K562 treated with DMSO at 1 percent for 4 hours (cell line): ENCODE data around the gene NFILZ. TPM values are rescaled to one million over a fixed set of nuclear protein-coding genes. Genes with fewer than 3 reads are reported as not detected.

Source experiments
- total RNA-seq: library from RNA; unstranded; fragments of 300-600 nt; gene quantifications from 2 replicates; pipeline ENCODE4 v1.2.3, GENCODE V29; 2022; ENCODE audit not compliant: insufficient read depth

Gene NFILZ, protein sequence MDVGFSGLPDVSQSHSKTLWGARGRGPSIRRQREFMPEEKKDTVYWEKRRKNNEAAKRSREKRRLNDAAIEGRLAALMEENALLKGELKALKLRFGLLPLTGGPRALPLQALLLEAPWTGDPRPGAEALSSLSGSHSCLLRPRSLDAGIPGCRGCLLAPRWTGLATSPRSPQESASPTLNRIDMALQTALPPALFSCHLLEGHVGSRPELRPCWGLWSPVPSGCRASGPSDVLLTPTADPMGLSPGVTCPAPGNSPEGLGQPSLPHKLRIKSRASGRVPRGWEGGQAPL
- total RNA-seq = not detected in 2 replicates

DNA sequence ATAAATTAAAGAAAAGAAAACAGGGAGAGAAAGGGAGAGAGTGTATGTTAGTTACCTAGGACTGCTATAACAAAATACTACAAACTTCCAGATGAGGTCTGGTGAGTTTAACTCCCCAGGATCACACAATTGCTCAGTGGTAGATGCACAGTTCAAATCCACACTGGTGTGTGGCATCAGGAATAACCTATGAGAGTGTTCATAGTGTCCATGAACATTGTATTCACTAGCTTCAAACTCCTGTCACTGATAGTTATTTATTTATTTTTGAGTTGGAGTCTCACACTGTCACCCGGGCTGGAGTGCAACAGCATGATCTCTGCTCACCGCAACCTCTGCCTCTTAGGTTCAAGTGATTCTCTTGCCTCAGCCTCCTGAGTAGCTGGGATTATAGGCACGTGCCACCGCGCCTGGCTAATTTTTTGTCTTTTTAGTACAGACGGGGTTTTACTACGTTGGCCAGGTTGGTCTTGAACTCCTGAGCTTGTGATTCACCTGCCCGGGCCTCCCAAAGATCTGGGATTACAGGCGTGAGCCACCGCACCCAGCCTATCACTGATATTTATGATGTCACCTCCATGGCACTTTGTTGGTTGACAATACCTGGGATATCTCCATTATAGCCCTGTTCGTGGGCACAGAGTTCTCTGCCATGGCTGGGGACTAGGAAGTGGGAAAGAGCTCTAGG, at the start of gene NFILZ:
NFILZ (plus strand) TSS at position 638 of the 688 bp plus-strand sequence. CDS start 46,133 bp downstream, outside the sequence.

DNA sequence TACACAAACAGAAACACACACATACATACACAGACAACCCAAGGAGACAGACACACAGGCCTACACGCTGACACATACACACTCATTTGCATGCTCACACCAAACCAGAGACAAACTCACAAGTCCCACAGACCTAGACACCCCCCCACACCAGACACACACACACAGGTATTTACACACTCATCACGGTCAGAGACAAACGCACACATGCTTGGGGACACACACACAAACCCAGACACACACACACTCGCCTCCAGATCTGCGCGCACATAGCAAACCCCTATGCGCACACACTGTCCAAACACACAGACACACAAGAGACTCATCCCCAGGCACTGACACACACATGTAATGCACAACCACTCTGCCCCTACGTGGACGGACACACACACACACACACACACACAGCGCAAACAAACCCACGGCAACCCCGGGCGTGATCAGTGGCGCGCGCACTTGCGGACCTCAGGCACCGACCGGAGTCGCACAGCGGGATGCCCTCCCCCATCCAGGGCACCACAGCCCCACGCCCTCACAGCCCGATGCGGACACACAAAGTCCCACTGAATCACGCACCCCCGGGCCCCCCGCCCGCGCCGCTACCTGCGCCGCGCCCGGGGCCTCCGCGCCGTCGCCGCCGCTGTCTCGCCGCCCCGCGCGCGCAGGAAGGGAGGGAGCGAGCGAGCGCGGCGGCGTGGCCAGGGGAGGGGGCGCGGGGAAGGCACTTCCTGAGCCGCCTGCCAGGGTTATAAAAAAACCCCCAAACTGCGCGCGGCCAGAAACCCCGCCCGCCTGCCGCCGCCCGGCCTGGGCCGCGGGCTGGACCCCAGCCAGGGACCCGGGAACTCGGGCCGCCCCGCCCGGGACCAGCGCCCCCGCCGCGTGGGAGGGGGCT, 20.1 kb upstream of the NFILZ start, which contains the start of gene ADAMTS10:
ADAMTS10 (minus strand) TSS at position 675 of the 895 bp plus-strand sequence. CDS start 5,005 bp downstream, outside the sequence.

Other genes starting within 250 kb of the NFILZ start
- 117 TPM in 2 replicates for gene RAB11B, start 240.3 kb upstream of the NFILZ start, total RNA-seq
- 13.8 and 15.4 TPM in 2 replicates for gene MARCHF2, start 217.3 kb upstream of the NFILZ start, total RNA-seq
- gene HNRNPM, start 185.7 kb upstream of the NFILZ start, total RNA-seq = 366 and 371 TPM in 2 replicates
- not detected in 2 replicates for gene PRAM1, start 128.0 kb upstream of the NFILZ start, total RNA-seq
- 5.4 and 14.3 TPM in 2 replicates for gene ZNF414, start 116.5 kb upstream of the NFILZ start, total RNA-seq
- 67.3 and 70.8 TPM in 2 replicates for gene MYO1F, start 53.2 kb upstream of the NFILZ start, total RNA-seq
- 0.46 and 1.1 TPM in 2 replicates for gene ADAMTS10, start 19.9 kb upstream of the NFILZ start, total RNA-seq
- 0.59 TPM in 1 of 2 replicates, not detected in the other for gene ACTL9, start 68.2 kb downstream of the NFILZ start, total RNA-seq
- not detected in 2 replicates for gene OR2Z1, start 91.0 kb downstream of the NFILZ start, total RNA-seq
- gene ZNF558, start 201.7 kb downstream of the NFILZ start, total RNA-seq = 8.1 and 16.7 TPM in 2 replicates
- not detected in 2 replicates for gene MBD3L1, start 201.7 kb downstream of the NFILZ start, total RNA-seq